VCaP (cell line): Measurements from ENCODE around the gene FRMD5.

Experiments
- H3K27ac ChIP-seq: fragments of 450-650 bp; 2 replicates; pipeline ENCODE4 v1.5.1; 2017
- CTCF ChIP-seq: fragments of 450-650 bp; conservative IDR thresholded peaks from 2 replicates; pipeline ENCODE4 v1.5.1; 2017; ENCODE audit warnings: mild to moderate bottlenecking, moderate library complexity

FRMD5 gene

GRCh38 chr15:44159492-44159891, 35.6 kb downstream of the FRMD5 start:
- TF ChIP-seq CTCF = no peak
- no peak overlapping the region for H3K27ac ChIP-seq

GRCh38 chr15:44158111-44158510, 37.0 kb downstream of the FRMD5 start:
- TF ChIP-seq CTCF = no peak
- peak overlapping the region; percentile 69 for H3K27ac ChIP-seq

GRCh38 chr15:44157679-44158078, 37.4 kb downstream of the FRMD5 start:
- peak overlapping the region; percentile 69 for H3K27ac ChIP-seq

GRCh38 chr15:44153352-44153751, 41.7 kb downstream of the FRMD5 start:
- no peak for TF ChIP-seq CTCF
- no peak overlapping the region for H3K27ac ChIP-seq

More at GRCh38 chr15:44157679-44158078, 37.4 kb downstream of the FRMD5 start:
- no peak for TF ChIP-seq CTCF

GRCh38 chr15:44149224-44149623, 45.8 kb downstream of the FRMD5 start:
- TF ChIP-seq CTCF = no peak
- H3K27ac ChIP-seq = no peak overlapping the region

- no peak overlapping the region for H3K27ac ChIP-seq
- no peak for TF ChIP-seq CTCF
Measured at GRCh38 chr15:44148580-44148979, 46.5 kb downstream of the FRMD5 start.

GRCh38 chr15:44147636-44148035, 47.4 kb downstream of the FRMD5 start:
- no peak overlapping the region for H3K27ac ChIP-seq
- no peak for TF ChIP-seq CTCF

- TF ChIP-seq CTCF = no peak
Measured at GRCh38 chr15:44145495-44145894, 49.6 kb downstream of the FRMD5 start.

More at GRCh38 chr15:44145495-44145894, 49.6 kb downstream of the FRMD5 start:
- no peak overlapping the region; the same call in 1 of the 2 replicates for H3K27ac ChIP-seq
